Measurements from ENCODE around the gene TPBGL. TPM values are rescaled to one million over a fixed set of nuclear protein-coding genes. Genes with fewer than 3 reads are reported as not detected.

TPBGL gene
- total RNA-seq, 4 donors from 2014 or later, result not detected

DNA sequence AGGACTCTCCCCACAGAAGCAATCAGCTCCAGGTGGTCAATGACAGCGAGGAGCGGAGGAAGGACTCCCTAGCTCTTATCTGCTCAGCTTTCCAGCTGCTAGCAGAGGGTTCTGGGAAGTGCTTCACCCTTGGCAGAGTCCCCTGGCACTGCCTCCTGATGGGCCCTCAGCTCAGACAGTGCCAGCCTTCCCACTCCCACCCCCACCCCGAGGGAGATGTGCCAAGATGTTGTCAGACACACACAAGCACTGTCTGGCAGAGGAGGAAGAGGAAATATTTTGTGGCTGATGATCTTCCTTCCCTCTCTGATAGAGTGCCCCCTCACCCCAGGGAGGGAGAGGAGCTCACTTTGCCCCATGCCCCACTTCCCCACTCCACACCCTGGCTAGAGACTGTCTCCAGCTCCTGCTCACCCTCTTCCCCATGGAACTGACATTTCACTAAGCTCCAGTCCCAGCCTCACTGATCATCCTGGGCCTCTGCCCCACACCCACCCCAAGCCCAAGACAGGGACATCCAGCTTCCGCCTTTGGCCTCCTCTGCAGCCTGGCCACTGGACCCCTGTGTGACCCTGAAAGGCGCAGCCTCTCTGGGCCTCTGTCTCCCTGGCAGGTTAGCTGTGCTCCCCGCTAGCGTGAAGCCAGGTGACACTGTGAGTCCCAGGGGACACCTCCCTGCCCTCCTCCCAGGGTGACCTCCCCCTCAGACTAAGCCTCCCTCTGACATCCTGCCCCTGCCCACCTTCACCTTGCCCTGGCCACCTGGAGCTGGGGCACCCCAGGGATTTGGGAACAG is 45.2 kb upstream of the TPBGL start:
- Histone ChIP-seq H3K4me1 (no peaks in the 10 kb centered on the region), H3K27ac (no peak overlapping the region), H3K27me3 (no peaks in the 10 kb centered on the region), H3K36me3 (no peaks in the 10 kb centered on the region), H3K4me3 (no peak overlapping the region), H3K9me3 (no peaks in the 10 kb centered on the region)
- intact Hi-C loops (cut with DNase I; ENCODE audit: low total_unique reads), result no loop called here
- in situ Hi-C loops (cut with MboI; ENCODE audit: low sequenced_read_pairs in 4 of 4), result no loop called here
- DNase-seq (peak; percentile 42 to 58), ATAC-seq (peak; percentile 29 to 47)
- TF ChIP-seq POLR2A (IDR thresholded peaks at IDR 0.05), result no peak
- TF ChIP-seq, protein P1, sequence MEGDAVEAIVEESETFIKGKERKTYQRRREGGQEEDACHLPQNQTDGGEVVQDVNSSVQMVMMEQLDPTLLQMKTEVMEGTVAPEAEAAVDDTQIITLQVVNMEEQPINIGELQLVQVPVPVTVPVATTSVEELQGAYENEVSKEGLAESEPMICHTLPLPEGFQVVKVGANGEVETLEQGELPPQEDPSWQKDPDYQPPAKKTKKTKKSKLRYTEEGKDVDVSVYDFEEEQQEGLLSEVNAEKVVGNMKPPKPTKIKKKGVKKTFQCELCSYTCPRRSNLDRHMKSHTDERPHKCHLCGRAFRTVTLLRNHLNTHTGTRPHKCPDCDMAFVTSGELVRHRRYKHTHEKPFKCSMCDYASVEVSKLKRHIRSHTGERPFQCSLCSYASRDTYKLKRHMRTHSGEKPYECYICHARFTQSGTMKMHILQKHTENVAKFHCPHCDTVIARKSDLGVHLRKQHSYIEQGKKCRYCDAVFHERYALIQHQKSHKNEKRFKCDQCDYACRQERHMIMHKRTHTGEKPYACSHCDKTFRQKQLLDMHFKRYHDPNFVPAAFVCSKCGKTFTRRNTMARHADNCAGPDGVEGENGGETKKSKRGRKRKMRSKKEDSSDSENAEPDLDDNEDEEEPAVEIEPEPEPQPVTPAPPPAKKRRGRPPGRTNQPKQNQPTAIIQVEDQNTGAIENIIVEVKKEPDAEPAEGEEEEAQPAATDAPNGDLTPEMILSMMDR (IDR thresholded peaks at IDR 0.05 in 4 of 5, conservative IDR thresholded peaks at IDR 0.05 in 1 of 5), result no peak

DNA sequence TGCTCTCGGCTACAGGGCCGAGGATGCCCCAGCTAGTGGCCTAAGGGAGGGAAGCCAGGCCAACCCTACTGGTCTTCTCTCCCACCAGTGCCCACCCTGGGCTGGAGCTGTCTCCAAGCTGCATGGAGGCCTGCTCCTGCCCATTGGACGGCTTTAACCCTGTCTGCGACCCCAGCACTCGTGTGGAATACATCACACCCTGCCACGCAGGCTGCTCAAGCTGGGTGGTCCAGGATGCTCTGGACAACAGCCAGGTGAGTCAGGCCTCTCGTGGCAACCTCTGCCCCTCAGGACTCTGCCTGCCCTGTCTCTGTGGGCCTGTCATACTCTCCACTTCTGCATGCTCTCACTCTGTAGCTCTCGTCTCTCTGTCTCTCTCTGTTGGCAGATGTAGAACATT is 44.1 kb upstream of the TPBGL start:
- Histone ChIP-seq H3K4me1 (no peaks in the 10 kb centered on the region), H3K4me3 (no peak overlapping the region), H3K27ac (no peak overlapping the region), H3K9me3 (no peaks in the 10 kb centered on the region), H3K36me3 (no peaks in the 10 kb centered on the region), H3K27me3 (no peaks in the 10 kb centered on the region)
- in situ Hi-C loops (cut with MboI; ENCODE audit: low sequenced_read_pairs in 4 of 4) (no loop called here), intact Hi-C loops (cut with DNase I; ENCODE audit: low total_unique reads) (no loop called here)
- TF ChIP-seq, protein P1 (IDR thresholded peaks at IDR 0.05 in 4 of 5, conservative IDR thresholded peaks at IDR 0.05 in 1 of 5), result no peak
- TF ChIP-seq POLR2A (IDR thresholded peaks at IDR 0.05), result no peak
- no peak for DNase-seq
- no peak for ATAC-seq

DNA sequence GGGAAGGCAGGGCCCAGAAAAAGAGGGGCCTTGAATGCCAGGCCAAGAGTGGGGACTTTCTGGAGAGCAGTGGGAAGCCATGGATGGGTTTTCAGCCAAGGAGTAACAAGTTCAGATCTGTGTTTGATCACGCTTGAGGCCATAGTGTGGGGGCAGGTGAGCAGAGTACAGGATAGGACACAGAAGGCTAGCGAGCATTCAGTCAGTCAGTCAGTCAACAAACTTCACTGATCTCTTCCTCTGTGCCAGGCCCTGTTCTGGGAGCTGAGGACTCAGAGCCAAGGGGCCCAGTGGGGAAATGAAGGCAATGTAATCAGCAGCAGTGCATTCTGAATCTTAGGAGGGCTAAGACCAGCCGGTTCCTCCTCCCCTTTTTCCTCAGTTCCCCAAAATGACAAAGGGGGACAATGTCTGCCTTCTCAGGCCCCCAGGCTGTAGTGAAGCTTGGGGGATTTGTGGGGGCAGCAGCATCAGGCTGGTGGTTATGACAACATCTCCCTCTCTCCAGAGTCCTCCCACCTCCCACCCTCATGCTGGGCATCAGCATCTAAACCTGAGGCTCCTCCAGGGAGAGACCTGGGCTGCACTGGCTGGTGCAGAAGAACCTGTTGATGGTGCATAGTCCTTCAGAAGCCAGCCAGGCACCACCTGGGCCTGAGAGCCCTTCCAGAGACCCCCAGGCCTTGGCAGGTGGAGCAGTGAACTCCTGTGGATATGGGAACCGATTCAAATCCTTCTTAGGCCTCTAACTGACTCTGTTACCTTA is 42.9 kb upstream of the TPBGL start:
- intact Hi-C loops (cut with DNase I; ENCODE audit: low total_unique reads) (no loop called here), in situ Hi-C loops (cut with MboI; ENCODE audit: low sequenced_read_pairs in 4 of 4) (no loop called here)
- H3K27ac ChIP-seq, result no peak overlapping the region
- no peaks in the 10 kb centered on the region for H3K27me3 ChIP-seq
- no peaks in the 10 kb centered on the region for H3K36me3 ChIP-seq
- ATAC-seq (no peak), DNase-seq (no peak)
- no peaks in the 10 kb centered on the region for H3K4me1 ChIP-seq
- H3K4me3 ChIP-seq, result no peak overlapping the region
- H3K9me3 ChIP-seq, result no peaks in the 10 kb centered on the region
- TF ChIP-seq, protein P1 (IDR thresholded peaks at IDR 0.05 in 4 of 5, conservative IDR thresholded peaks at IDR 0.05 in 1 of 5), result no peak
- no peak for TF ChIP-seq POLR2A (IDR thresholded peaks at IDR 0.05)

DNA sequence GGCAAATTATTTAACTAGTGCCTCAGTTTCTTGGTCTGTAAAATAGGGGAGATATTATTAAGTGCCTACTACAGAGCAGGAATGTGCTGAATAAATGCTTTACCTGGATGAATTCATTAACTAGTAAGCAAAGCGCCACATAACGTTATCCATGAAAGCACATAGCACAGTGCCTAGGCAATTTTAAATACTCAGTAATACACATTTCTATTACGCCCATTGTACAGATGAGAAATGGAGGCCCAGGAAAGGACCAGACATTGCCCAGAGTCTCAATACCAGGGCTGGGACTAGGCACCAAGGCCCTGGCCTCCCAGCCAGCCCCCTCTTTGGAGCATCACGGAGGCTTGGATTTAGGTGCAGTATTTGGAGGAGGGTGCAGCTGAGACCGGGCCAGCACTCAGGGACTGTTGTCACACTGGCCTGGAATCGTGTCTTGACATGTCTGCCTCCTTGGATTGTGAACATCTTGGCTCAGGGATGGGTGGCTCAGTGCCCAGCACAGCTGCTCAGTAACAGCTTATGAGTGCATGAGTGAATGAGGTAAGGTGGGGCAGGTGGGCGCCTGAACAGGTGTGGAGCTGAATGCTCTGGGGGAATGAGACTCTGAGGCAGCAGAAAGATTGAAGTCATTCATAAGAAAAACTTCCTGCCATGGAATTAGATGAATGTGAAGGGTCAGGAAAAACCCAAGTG is 42.1 kb upstream of the TPBGL start:
- Histone ChIP-seq H3K27me3 (no peaks in the 10 kb centered on the region), H3K4me3 (no peak overlapping the region), H3K27ac (no peak overlapping the region), H3K4me1 (no peaks in the 10 kb centered on the region), H3K9me3 (no peaks in the 10 kb centered on the region), H3K36me3 (no peaks in the 10 kb centered on the region)
- ATAC-seq (no peak), DNase-seq (no peak)
- TF ChIP-seq POLR2A (IDR thresholded peaks at IDR 0.05), result no peak
- TF ChIP-seq, protein P1 (IDR thresholded peaks at IDR 0.05 in 4 of 5, conservative IDR thresholded peaks at IDR 0.05 in 1 of 5), result no peak
- intact Hi-C loops (cut with DNase I; ENCODE audit: low total_unique reads), result no loop called here
- in situ Hi-C loops (cut with MboI; ENCODE audit: low sequenced_read_pairs in 4 of 4), result no loop called here
